HepG2 (cell line): ENCODE data around the gene NRSN2. TPM values are rescaled to one million over a fixed set of nuclear protein-coding genes. Genes with fewer than 3 reads are reported as not detected.
A peak's percentile ranks its signal among the peaks of the same experiment; 100 is the strongest.

Experiments
- HMGXB3 ChIP-seq: sonication (generic); formaldehyde crosslinking; IDR thresholded peaks from 2 replicates; pipeline ENCODE4 v1.4.0; 2020; ENCODE audit warnings: missing genetic modification reagents, borderline replicate concordance
- HNRNPL ChIP-seq: fragments of 200-400 bp; formaldehyde crosslinking; IDR thresholded peaks from 2 replicates; pipeline ENCODE4 v1.6.1; 2017; ENCODE audit warnings: mild to moderate bottlenecking, low read depth, low read length
- SNAPC2 ChIP-seq: sonication (generic); formaldehyde crosslinking; IDR thresholded peaks from 2 replicates; pipeline ENCODE4 v1.8.1; 2022; ENCODE audit warnings: mild to moderate bottlenecking, missing genetic modification reagents
- SOX6 ChIP-seq, 2 experiments: fragments of 450-650 bp in 1 of 2; sonication (generic) in 1 of 2; formaldehyde crosslinking in 1 of 2; IDR thresholded peaks; 2 replicates each; pipeline versions ENCODE4 v1.4.0 to v1.6.1; 2017 to 2020; ENCODE audit warnings: antibody characterized with exemption in 1 of 2, mild to moderate bottlenecking in 1 of 2, missing genetic modification reagents in 1 of 2
- SP140L ChIP-seq: sonication (generic); formaldehyde crosslinking; IDR thresholded peaks from 2 replicates; pipeline ENCODE4 v1.4.0; 2020; ENCODE audit warnings: missing genetic modification reagents, borderline replicate concordance
- ZBTB26 ChIP-seq: IDR thresholded peaks from 2 replicates; pipeline ENCODE4 v1.6.1; 2016; ENCODE audit warnings: missing compliant biosample characterization, missing genetic modification reagents, borderline replicate concordance
- ZFP36 ChIP-seq: fragments of 150-350 bp; IDR thresholded peaks from 2 replicates; pipeline ENCODE4 v1.6.1; 2018; ENCODE audit warnings: borderline replicate concordance, low read length, low read depth; ENCODE audit not compliant: partially characterized antibody
- ZMYM2 ChIP-seq: sonication (generic); formaldehyde crosslinking; IDR thresholded peaks from 2 replicates; pipeline ENCODE4 v1.8.0; 2022; ENCODE audit warnings: mild to moderate bottlenecking, missing genetic modification reagents
- ZNF318 ChIP-seq: sonication (generic); formaldehyde crosslinking; IDR thresholded peaks from 2 replicates; pipeline ENCODE4 v1.4.0; 2020; ENCODE audit warnings: mild to moderate bottlenecking, missing genetic modification reagents
- ZNF496 ChIP-seq: sonication (generic); formaldehyde crosslinking; IDR thresholded peaks from 2 replicates; pipeline ENCODE4 v1.8.1; 2023; ENCODE audit warnings: mild to moderate bottlenecking, moderate library complexity, missing genetic modification reagents; ENCODE audit not compliant: insufficient replicate concordance
- ZNF746 ChIP-seq: sonication (generic); formaldehyde crosslinking; IDR thresholded peaks from 2 replicates; pipeline ENCODE4 v1.8.0; 2022; ENCODE audit warnings: mild to moderate bottlenecking, missing genetic modification reagents
- ZNF773 ChIP-seq: sonication (generic); formaldehyde crosslinking; IDR thresholded peaks from 2 replicates; pipeline ENCODE4 v1.4.0; 2020; ENCODE audit warnings: missing genetic modification reagents, borderline replicate concordance
- polyA plus RNA-seq, 8 experiments: library from polyadenylated mRNA; depleted of rRNA in 3 of 8; stranded (reverse) in 7 of 8; unstranded in 1 of 8; fragments of >200 nt; fragmentation: Illumina TruSeq in 4 of 8; extraction: Trizol in 4 of 8; gene quantifications; 2 replicates each; pipeline versions ENCODE4 v1.2.1 to v1.2.3, GENCODE V29; 2011 to 2016; ENCODE audit warnings: low read depth in 4 of 8, missing spikeins in 1 of 8, mixed read lengths in 1 of 8; ENCODE audit not compliant: insufficient read depth in 1 of 8
- total RNA-seq, 5 experiments: library from RNA; depleted of rRNA; stranded (reverse); fragments of >200 nt; fragmentation: Illumina TruSeq; extraction: Trizol; gene quantifications; 2 replicates each; pipeline ENCODE4 v1.2.3, GENCODE V29; 2016; ENCODE audit warnings: low read depth in 1 of 5
- TF ChIP-seq, protein P1 (sequence below): IDR thresholded peaks from 2 replicates; pipeline ENCODE4 v1.6.1; 2016

Gene NRSN2
- total and polyA plus RNA-seq, 2 of the 13 experiments (the other 11 are each of a cell fraction or from before 2014, with no cell fraction given) = 32.3 to 49.4 TPM

DNA sequence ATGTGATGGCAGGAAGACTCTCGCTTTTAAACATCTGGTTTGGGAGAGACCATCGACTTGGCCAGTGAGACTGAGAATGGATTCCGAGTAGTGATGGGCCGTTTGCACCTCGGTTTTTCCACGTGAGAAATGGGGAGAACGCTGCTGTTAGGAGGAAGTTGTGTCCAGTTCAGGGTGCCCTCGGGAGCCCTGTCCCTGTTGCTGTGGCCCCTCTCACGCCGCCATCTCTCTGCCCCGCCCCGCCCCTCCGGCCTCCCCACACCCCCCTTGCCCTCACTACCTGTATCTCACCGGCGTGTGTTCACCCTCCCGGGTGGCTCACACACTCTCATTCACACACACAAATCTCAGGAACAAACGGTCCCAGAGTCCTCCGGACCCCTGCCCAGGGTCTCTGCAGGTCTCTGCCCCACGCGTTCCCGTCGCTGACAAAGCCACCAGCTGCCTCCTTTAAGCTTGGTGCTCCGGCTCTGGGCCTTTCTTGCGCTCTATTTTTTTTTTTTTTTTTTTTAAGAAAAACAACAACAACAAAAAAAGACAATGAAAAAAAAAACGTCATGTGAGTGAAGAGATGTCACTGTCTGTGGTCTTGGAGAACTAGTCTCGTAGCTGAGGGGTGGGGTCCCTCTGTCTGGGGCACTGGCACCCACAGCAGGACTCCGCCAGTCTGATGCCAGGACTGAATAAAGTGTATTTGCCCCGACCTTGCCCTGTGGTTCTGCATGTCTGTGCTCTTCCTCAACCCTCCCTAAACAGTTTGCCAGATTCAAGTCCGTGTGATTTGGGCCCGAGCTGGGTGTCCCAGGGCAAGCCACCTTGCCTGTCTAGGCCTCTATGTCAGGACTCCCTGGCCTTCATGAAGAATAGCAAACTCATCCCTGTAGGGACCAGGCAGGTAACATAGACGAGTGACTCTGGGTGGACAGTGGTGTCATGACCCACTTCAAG, 18.6 kb upstream of the NRSN2 start (continued):
- TF ChIP-seq ZNF318 (CRISPR knock-in tag) (no peak), SP140L (CRISPR knock-in tag) (no peak), ZNF746 (no peak), ZNF496 (no peak), ZBTB26 (no peak), ZNF773 (CRISPR knock-in tag) (no peak), ZFP36 (no peak), HNRNPL (0 out of 2 replicates have a peak, but pooled peaks have one; percentile 49), SOX6 (IDR thresholded peaks at IDR 0.05) (no peak), SOX6 (CRISPR knock-in tag; IDR thresholded peaks at IDR 0.05) (no peak), ZMYM2 (CRISPR knock-in tag) (no peak), HMGXB3 (CRISPR knock-in tag) (no peak), SNAPC2 (CRISPR knock-in tag) (no peak)
- TF ChIP-seq, protein P1, sequence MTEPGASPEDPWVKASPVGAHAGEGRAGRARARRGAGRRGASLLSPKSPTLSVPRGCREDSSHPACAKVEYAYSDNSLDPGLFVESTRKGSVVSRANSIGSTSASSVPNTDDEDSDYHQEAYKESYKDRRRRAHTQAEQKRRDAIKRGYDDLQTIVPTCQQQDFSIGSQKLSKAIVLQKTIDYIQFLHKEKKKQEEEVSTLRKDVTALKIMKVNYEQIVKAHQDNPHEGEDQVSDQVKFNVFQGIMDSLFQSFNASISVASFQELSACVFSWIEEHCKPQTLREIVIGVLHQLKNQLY (CRISPR knock-in tag) = no peak
